WTC11 (cell line): Measurements from ENCODE around the gene PARK7.

Experiments
- CREB1 ChIP-seq: sonication (generic); formaldehyde crosslinking; IDR thresholded peaks from 2 replicates; pipeline ENCODE4 v1.8.0; 2023; ENCODE audit warnings: mild to moderate bottlenecking, missing genetic modification reagents
- CTCF ChIP-seq: fragments of 200-600 bp; IDR thresholded peaks from 2 replicates; pipeline ENCODE4 v1.8.0; 2022; ENCODE audit warnings: antibody characterized with exemption
- FOXP1 ChIP-seq: sonication (generic); formaldehyde crosslinking; IDR thresholded peaks from 2 replicates; pipeline ENCODE4 v1.8.0; 2022; ENCODE audit warnings: missing genetic modification reagents, mild to moderate bottlenecking, moderate library complexity, borderline replicate concordance
- NR3C1 ChIP-seq: sonication (generic); formaldehyde crosslinking; conservative IDR thresholded peaks from 2 replicates; pipeline ENCODE4 v1.8.1; 2023; ENCODE audit warnings: low read depth, mild to moderate bottlenecking, missing genetic modification reagents
- ZBTB43 ChIP-seq: sonication (generic); formaldehyde crosslinking; IDR thresholded peaks from 2 replicates; pipeline ENCODE4 v1.8.1; 2023; ENCODE audit warnings: mild to moderate bottlenecking, missing genetic modification reagents
- TF ChIP-seq, protein P1 (sequence below): sonication (generic); formaldehyde crosslinking; IDR thresholded peaks from 2 replicates; pipeline ENCODE4 v1.8.1; 2022; ENCODE audit warnings: missing genetic modification reagents, borderline replicate concordance

DNA sequence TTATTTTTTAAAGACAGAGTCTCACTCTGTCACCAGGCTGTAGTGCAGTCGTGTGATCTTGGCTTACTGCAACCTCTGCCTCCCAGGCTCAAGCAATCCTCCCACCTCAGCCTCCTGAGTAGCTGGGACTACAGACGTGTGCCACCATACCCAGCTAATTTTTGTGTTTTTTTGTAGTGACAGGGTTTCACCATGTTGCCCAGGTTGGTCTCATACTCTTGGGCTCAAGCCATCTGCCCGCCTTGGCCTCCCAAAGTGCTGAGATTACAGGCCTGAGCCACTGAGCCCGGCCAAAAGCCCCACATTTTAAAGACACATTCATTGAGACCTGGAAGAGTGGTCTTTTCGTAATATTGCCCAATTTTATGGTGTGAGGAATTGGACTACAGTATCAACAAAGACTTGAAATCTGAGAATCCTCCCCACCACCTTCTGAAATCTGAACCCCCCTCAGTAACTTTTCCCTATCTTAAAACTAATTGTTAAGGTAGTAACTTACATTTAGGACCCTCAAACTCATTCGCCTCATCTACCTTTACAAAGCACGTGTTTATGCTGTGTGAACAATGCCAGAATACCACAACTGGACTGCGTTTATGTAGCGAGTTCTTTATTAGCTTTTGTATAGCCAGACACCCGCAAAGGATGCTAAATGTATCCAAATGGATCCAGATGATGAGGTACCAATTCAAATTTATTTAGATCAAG, 61.9 kb downstream of the PARK7 start:
- TF ChIP-seq ZBTB43 (CRISPR knock-in tag): no peak
- no peak for TF ChIP-seq FOXP1 (CRISPR knock-in tag)
- TF ChIP-seq CTCF: no peak
- TF ChIP-seq NR3C1 (CRISPR knock-in tag): no peak
- TF ChIP-seq, protein P1, sequence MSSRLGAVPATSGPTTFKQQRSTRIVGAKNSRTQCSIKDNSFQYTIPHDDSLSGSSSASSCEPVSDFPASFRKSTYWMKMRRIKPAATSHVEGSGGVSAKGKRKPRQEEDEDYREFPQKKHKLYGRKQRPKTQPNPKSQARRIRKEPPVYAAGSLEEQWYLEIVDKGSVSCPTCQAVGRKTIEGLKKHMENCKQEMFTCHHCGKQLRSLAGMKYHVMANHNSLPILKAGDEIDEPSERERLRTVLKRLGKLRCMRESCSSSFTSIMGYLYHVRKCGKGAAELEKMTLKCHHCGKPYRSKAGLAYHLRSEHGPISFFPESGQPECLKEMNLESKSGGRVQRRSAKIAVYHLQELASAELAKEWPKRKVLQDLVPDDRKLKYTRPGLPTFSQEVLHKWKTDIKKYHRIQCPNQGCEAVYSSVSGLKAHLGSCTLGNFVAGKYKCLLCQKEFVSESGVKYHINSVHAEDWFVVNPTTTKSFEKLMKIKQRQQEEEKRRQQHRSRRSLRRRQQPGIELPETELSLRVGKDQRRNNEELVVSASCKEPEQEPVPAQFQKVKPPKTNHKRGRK (CRISPR knock-in tag): no peak
- TF ChIP-seq CREB1 (CRISPR knock-in tag): no peak
